SK-N-SH (cell line): Measurements from ENCODE around the gene CCR9.

Source experiments
- JUND ChIP-seq: IDR thresholded peaks from 2 replicates; pipeline ENCODE4 v1.4.0; 2012
- NFIC ChIP-seq: IDR thresholded peaks from 2 replicates; pipeline ENCODE4 v1.4.0; 2012; ENCODE audit warnings: borderline replicate concordance
- SIN3A ChIP-seq: IDR thresholded peaks from 2 replicates; pipeline ENCODE4 v1.6.1; 2012; ENCODE audit warnings: low read depth, mild to moderate bottlenecking, low read length, moderate library complexity, borderline replicate concordance
- TF ChIP-seq, protein P1 (sequence below): fragments of 200-600 bp; sonication (generic); IDR thresholded peaks from 2 replicates; pipeline ENCODE4 v1.6.1; 2017; ENCODE audit warnings: antibody characterized with exemption, mild to moderate bottlenecking, moderate library complexity

DNA sequence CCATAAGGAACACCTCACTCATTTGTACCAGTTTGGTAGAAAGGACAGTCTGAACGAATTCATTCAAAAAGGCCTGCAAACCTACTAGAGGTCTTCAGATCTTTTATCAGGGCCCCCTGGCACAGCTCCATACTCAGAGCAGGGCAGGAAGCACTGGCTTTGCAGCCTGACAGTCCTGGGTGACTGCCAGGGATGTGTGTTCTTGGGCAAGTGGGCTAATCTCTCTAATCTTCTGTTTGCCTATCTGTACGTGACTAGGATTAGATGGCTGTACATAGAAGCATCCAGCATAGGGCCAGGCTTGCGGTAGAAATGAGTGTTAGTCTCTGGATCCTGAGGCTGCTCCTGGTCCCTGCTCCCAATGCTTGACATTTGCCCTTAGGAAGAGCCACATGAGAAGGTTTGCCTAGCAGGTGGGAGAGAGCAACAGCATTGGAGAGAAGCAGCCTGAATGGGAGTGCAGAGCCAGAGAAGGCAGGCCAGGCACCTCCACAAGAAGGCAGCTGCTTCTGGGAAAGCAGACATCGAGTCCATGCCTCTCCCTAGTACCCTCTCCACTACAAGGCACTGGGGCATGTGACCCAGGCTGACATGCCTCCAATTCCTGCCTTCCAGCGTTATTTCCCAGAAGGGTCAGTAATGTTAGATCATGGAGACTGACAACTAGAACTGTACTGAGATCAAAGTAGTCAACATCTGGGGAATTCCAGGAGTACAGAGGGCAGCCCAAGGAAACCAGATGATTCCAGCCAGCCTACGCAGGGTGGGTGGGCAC, 55.9 kb downstream of the CCR9 start:
- TF ChIP-seq, protein P1, sequence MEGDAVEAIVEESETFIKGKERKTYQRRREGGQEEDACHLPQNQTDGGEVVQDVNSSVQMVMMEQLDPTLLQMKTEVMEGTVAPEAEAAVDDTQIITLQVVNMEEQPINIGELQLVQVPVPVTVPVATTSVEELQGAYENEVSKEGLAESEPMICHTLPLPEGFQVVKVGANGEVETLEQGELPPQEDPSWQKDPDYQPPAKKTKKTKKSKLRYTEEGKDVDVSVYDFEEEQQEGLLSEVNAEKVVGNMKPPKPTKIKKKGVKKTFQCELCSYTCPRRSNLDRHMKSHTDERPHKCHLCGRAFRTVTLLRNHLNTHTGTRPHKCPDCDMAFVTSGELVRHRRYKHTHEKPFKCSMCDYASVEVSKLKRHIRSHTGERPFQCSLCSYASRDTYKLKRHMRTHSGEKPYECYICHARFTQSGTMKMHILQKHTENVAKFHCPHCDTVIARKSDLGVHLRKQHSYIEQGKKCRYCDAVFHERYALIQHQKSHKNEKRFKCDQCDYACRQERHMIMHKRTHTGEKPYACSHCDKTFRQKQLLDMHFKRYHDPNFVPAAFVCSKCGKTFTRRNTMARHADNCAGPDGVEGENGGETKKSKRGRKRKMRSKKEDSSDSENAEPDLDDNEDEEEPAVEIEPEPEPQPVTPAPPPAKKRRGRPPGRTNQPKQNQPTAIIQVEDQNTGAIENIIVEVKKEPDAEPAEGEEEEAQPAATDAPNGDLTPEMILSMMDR = no peak
- TF ChIP-seq SIN3A (no peak), NFIC (no peak), JUND (no peak)
